Fibroblast of pulmonary artery (primary cell): ENCODE data around the gene SUMF1.

Source experiments
- DNase-seq: peaks from one replicate; pipeline ENCODE4 v3.0.0-alpha.2; 2010; ENCODE audit warnings: low read depth
- H3K4me3 ChIP-seq: replicated peaks from 2 replicates; pipeline ENCODE4 v1.5.1; 2011; ENCODE audit warnings: low read depth, mild to moderate bottlenecking, control low read depth, low read length, moderate library complexity
- TF ChIP-seq, protein P1 (sequence below): IDR thresholded peaks from 2 replicates; pipeline ENCODE4 v1.5.1; 2011; ENCODE audit warnings: mild to moderate bottlenecking, control low read depth, low read length, inconsistent platforms; ENCODE audit errors: missing control alignments

Gene SUMF1

DNA sequence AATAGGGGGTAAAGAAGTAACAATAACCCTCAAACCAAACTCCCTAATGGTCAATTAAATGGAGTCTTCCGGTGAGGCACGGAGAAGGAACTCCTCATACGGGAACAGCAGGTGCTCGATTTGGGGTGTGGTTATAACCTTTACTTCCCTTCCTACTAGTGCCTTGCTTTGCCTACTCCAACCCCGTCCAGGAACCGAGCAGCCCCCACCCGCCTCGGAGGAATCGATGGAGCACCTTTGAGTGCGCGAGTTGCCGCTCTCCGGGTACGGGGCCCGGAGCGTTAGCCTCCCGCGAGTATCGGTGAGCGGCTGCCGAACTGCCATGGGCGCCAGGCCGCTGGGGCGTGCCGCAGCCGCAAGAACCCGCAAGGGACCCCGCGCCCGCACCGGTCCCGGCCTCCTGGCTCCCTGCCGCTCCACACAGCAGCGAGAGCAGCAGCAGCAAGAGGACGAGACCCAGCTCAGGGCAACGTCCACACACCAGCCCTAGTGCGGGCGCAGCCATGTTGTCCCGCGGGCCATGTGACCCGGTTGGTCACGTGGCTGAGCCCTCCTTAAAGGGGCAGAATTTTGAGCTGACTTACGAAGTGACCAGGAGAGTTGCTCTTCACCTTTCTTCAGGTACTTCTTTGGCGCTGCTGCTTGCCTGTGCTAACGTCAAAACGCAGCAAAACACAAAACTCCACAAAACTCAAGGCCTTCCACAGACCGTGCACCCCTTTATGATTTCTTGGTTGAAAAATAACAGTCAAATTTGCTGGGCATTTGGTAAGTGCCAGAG, at the start of gene SUMF1:
SUMF1 (minus strand) TSS at position 529 of the 781 bp plus-strand sequence; CDS start at position 505, 24 bp downstream.
- DNase-seq = peak; percentile 79
- H3K4me3 ChIP-seq = peak within 1 kb of the TSS; percentile 66
- TF ChIP-seq, protein P1, sequence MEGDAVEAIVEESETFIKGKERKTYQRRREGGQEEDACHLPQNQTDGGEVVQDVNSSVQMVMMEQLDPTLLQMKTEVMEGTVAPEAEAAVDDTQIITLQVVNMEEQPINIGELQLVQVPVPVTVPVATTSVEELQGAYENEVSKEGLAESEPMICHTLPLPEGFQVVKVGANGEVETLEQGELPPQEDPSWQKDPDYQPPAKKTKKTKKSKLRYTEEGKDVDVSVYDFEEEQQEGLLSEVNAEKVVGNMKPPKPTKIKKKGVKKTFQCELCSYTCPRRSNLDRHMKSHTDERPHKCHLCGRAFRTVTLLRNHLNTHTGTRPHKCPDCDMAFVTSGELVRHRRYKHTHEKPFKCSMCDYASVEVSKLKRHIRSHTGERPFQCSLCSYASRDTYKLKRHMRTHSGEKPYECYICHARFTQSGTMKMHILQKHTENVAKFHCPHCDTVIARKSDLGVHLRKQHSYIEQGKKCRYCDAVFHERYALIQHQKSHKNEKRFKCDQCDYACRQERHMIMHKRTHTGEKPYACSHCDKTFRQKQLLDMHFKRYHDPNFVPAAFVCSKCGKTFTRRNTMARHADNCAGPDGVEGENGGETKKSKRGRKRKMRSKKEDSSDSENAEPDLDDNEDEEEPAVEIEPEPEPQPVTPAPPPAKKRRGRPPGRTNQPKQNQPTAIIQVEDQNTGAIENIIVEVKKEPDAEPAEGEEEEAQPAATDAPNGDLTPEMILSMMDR = no peak

DNA sequence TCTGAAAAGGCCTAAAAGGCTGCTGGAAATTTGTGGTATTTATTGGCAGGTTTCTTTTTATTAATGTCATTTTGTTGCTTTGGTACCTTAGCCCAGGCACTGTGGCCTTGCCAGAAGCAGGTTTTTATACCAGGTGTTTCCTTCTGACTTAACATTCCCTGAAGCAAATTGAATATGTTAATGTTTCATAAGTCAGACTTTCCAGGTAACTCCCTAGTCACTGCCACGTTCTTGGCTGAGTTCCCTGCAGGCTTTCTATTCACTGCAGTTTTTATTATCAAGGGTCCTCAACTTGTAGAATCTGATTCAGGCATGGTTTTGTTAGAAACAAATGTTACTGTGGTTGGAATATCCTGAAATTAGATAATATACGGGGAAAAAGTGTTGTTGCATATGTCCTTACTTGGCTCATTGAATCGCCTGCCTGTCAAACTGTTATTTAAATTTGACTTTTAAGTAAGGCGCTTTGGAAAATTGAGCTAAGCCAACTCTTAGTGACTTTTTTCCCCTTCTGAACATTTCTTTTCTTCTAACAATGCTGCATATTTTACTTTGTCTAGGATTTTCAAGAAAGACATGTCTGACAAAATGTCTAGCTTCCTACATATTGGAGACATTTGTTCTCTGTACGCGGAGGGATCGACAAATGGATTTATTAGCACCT, 49.0 kb upstream of the SUMF1 start:
- H3K4me3 ChIP-seq = no peak overlapping the region
- TF ChIP-seq, protein P1 = no peak
- DNase-seq = no peak

DNA sequence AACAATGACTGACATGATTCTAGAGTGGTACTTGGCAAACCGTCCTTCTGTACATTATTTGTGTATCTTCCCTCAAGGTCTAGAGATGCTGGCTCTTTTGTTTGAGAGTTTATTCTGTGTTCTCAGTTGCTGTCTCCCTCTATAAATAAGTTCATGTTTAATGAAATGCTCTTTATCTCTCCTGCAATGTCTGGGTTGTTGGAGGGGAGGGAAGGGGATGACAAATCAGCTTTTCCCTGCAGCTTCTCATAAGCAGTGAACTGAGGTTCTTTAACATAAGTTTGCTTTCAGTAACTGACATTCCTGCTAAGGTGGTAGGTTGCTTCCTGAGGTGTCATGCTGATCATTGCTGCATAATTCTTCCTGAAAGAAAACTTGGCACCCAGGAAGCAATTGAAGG, 47.8 kb upstream of the SUMF1 start:
- no peak for DNase-seq
- TF ChIP-seq, protein P1 = no peak
- no peak overlapping the region for H3K4me3 ChIP-seq

DNA sequence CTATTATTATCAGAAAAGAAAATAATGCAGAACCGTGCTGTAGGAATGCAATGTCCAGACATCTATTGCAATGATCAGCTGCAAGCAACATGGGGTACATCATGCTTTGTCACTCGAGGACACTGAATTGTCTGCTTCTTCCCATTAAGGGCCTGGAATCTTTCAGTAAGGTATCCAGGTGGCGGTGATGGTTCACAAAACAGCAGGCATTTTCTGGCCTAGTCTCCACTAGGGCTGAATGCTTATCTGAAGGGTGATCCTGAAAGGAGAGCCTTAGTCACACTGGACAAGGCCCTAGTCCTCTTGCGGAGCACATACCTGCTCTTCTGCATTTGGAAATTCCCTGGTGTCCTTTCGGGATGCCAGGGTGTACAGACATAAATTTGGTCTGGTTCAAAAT, 47.3 kb upstream of the SUMF1 start:
- no peak overlapping the region for H3K4me3 ChIP-seq
- TF ChIP-seq, protein P1 = no peak
- no peak for DNase-seq

DNA sequence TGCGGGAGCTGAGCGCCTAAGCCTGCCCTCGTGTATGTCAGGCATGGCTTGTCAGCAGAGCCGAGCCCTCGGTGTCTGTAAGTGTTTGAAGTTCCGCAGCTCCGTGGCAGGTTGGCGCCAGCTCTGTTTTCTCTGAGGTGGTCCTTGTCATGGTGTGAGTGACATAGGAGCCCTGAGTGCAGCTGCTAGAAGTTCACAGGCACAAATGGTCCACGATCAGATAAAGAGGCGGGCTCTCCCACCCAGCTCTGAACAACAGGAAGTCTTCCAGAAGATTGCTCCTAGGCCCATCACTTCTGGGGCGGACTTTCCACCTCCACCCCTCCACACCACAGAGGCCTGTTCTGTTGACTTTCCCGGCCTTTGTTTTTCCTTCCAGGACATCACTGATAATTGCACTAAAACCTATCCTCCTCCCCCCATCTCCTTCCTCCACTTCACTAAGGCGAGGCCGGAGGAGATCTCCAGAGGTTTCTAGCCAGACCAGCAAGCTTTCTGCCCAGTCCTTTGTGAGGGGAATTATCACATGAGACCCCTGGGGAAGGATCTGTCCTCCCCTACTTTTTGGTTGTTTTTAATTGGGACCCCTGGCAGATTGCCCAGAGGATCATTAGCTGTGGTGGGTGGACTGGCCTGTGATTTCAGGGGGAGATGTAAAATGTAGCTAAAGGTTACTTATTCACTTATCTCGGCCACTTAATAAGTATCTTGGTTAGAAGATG, 46.0 kb upstream of the SUMF1 start:
- TF ChIP-seq, protein P1 = no peak
- no peak overlapping the region for H3K4me3 ChIP-seq
- DNase-seq = peak; percentile 56

DNA sequence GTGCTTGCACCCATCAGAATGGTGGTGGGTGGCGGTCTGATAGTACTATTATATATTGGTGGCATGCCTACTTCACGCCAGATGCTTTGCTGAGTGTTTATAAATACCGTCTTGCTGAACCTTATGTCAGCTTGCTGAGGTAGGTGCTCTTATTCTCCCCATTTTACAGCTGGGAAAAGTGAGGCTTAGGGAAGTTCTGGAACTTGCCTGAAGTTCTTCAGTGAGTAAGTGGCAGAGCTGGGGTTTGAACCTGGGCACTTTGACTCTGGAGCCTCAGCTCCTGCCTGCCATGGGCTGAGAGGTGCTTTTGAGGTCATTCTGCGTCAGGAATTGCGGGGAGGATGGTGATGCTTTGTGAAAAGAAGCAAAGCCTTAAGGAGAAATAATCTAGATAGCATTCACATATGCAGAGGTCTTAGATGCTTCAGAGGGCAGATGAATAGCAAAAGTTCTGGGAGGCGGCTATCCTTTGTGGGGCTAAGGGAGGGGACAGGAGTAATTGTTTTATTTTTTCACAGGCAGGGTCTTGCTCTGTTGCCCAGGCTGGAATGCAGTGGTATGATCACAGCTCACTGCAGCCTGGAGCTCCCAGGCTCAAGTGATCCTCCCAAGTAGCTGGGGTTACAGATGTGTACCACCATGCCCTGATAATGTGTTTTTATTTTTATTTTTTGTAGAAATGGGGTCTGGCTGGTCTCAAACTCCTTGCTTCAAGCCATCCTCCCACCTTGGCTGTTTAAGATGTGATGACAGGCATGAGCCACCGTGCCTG, 44.6 kb upstream of the SUMF1 start:
- H3K4me3 ChIP-seq = no peak overlapping the region
- TF ChIP-seq, protein P1 = no peak
- DNase-seq = no peak
